ENCODE results near the gene ARSB.

Gene ARSB

GRCh38 chr5:78753093-78753531 is 232.0 kb downstream of the ARSB start:
- Histone ChIP-seq H3K4me2 (no peak overlapping the region), H2AFZ (ENCODE audit: low read depth) (no peak overlapping the region), H3K4me1 (ENCODE audit: low read depth, poor library complexity, severe bottlenecking) (peaks cover 51% of the 10 kb centered on the region), H3K36me3 (ENCODE audit: insufficient read depth) (no peaks in the 10 kb centered on the region), H3K27me3 (ENCODE audit: insufficient read depth, low read depth) (no peaks in the 10 kb centered on the region), H3K4me3 (IDR thresholded peaks at IDR 0.05; ENCODE audit: insufficient read depth, low read depth, low read length) (no peak overlapping the region), H3K79me2 (ENCODE audit: insufficient read depth, low read depth) (no peaks in the 10 kb centered on the region), H4K20me1 (ENCODE audit: insufficient read depth) (no peaks in the 10 kb centered on the region), H3K9ac (no peak overlapping the region), H3K27ac (no peak overlapping the region)
- no peak for TF ChIP-seq CTCF (conservative IDR thresholded peaks at IDR 0.05; ENCODE audit: low read depth, low read length)

- no peak for TF ChIP-seq CTCF (conservative IDR thresholded peaks at IDR 0.05; ENCODE audit: low read depth, low read length)
- Histone ChIP-seq H3K27ac (no peak overlapping the region), H3K4me2 (no peak overlapping the region), H4K20me1 (ENCODE audit: insufficient read depth) (no peaks in the 10 kb centered on the region), H2AFZ (ENCODE audit: low read depth) (no peak overlapping the region), H3K4me3 (IDR thresholded peaks at IDR 0.05; ENCODE audit: insufficient read depth, low read depth, low read length) (no peak overlapping the region), H3K36me3 (ENCODE audit: insufficient read depth) (no peaks in the 10 kb centered on the region), H3K9ac (no peak overlapping the region), H3K27me3 (ENCODE audit: insufficient read depth, low read depth) (no peaks in the 10 kb centered on the region), H3K4me1 (ENCODE audit: low read depth, poor library complexity, severe bottlenecking) (peaks cover 39% of the 10 kb centered on the region), H3K79me2 (ENCODE audit: insufficient read depth, low read depth) (no peaks in the 10 kb centered on the region)
These were observed 233.2 kb downstream of the ARSB start for GRCh38 chr5:78751872-78752271.

- no peak for TF ChIP-seq CTCF (conservative IDR thresholded peaks at IDR 0.05; ENCODE audit: low read depth, low read length)
- Histone ChIP-seq H3K4me2 (no peak overlapping the region), H3K36me3 (ENCODE audit: insufficient read depth) (no peaks in the 10 kb centered on the region), H3K9ac (no peak overlapping the region), H3K4me1 (ENCODE audit: low read depth, poor library complexity, severe bottlenecking) (peaks cover 23% of the 10 kb centered on the region), H4K20me1 (ENCODE audit: insufficient read depth) (no peaks in the 10 kb centered on the region), H3K79me2 (ENCODE audit: insufficient read depth, low read depth) (no peaks in the 10 kb centered on the region), H2AFZ (ENCODE audit: low read depth) (no peak overlapping the region), H3K4me3 (IDR thresholded peaks at IDR 0.05; ENCODE audit: insufficient read depth, low read depth, low read length) (no peak overlapping the region), H3K27ac (no peak overlapping the region), H3K27me3 (ENCODE audit: insufficient read depth, low read depth) (no peaks in the 10 kb centered on the region)
These were observed 234.8 kb downstream of the ARSB start for GRCh38 chr5:78750281-78750680.

GRCh38 chr5:78747705-78748359 is 237.3 kb downstream of the ARSB start:
- H3K36me3 ChIP-seq (ENCODE audit: insufficient read depth), result no peaks in the 10 kb centered on the region
- H3K27ac ChIP-seq, result no peak overlapping the region
- H3K9ac ChIP-seq, result no peak overlapping the region
- H3K79me2 ChIP-seq (ENCODE audit: insufficient read depth, low read depth), result no peaks in the 10 kb centered on the region
- H2AFZ ChIP-seq (ENCODE audit: low read depth), result no peak overlapping the region
- H3K4me2 ChIP-seq, result no peak overlapping the region
- H3K4me3 ChIP-seq (IDR thresholded peaks at IDR 0.05; ENCODE audit: insufficient read depth, low read depth, low read length), result no peak overlapping the region
- no peaks in the 10 kb centered on the region for H3K4me1 ChIP-seq (ENCODE audit: low read depth, poor library complexity, severe bottlenecking)
- no peak for TF ChIP-seq CTCF (conservative IDR thresholded peaks at IDR 0.05; ENCODE audit: low read depth, low read length)
- H3K27me3 ChIP-seq (ENCODE audit: insufficient read depth, low read depth), result no peaks in the 10 kb centered on the region
- H4K20me1 ChIP-seq (ENCODE audit: insufficient read depth), result no peaks in the 10 kb centered on the region
